Stomach smooth muscle (tissue), 2 donors: ENCODE results near the gene CDH5.
"Not testable (repeated sequence)": the region's sequence is repeated elsewhere in the genome, so short reads cannot be mapped to it uniquely, and the experiment has no call there.

Experiments
- H3K27ac ChIP-seq: one replicate; pipeline ENCODE4 v1.7.0; 2013; ENCODE audit warnings: mild to moderate bottlenecking, low read length, inconsistent platforms
- H3K27me3 ChIP-seq, 2 donors: one replicate each; pipeline ENCODE4 v1.7.0; 2013; ENCODE audit warnings: low read length in 2 of 2; ENCODE audit not compliant: insufficient read depth in 2 of 2, control insufficient read depth in 1 of 2
- H3K36me3 ChIP-seq, 2 donors: one replicate each; pipeline ENCODE4 v1.7.0; 2013; ENCODE audit warnings: low read length in 2 of 2; ENCODE audit not compliant: control insufficient read depth in 2 of 2, insufficient read depth in 2 of 2
- H3K4me1 ChIP-seq: one replicate; pipeline ENCODE4 v1.7.0; 2013; ENCODE audit warnings: low read length; ENCODE audit not compliant: control insufficient read depth, insufficient read depth
- H3K4me3 ChIP-seq, 2 donors: one replicate each; pipeline ENCODE4 v1.7.0; 2013; ENCODE audit warnings: low read length in 2 of 2
- H3K9ac ChIP-seq, 2 donors: one replicate each; pipeline ENCODE4 v1.7.0; 2013; ENCODE audit warnings: low read length in 2 of 2, mild to moderate bottlenecking in 1 of 2
- H3K9me3 ChIP-seq, 2 donors: one replicate each; pipeline ENCODE4 v1.7.0; 2013; ENCODE audit warnings: low read length in 2 of 2; ENCODE audit not compliant: control insufficient read depth in 2 of 2
- donor health status: healthy.
- donor health status: Pancreatic carcinoma.

The CDH5 gene

DNA sequence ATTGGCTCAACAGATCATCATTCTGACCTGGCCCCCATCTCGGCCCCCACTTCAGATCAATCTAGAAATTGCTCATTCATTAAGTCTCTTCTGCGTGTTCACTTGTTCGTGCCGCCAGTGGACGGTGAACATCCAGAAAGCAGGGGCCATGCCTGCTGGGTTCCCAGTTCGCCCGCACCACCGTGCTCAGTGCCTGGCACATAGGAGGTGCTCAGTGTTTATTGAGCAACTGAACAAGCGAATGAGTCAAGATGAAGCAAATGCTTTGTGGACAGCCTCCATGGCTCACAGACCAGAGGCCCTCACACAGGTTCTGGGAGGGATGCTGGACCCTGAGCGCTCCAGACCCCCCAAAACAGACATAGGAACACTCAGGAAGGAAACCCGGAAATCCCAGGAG is 74.5 kb downstream of the CDH5 start:
- Histone ChIP-seq H3K27ac (no peak overlapping the region), H3K36me3 (no peaks in the 10 kb centered on the region), H3K4me3 (no peak overlapping the region), H3K27me3 (peaks cover 2 to 9% of the 10 kb centered on the region in 2 donors), H3K9me3 (no peaks in the 10 kb centered on the region), H3K9ac (no peak overlapping the region), H3K4me1 (no peaks in the 10 kb centered on the region)

DNA sequence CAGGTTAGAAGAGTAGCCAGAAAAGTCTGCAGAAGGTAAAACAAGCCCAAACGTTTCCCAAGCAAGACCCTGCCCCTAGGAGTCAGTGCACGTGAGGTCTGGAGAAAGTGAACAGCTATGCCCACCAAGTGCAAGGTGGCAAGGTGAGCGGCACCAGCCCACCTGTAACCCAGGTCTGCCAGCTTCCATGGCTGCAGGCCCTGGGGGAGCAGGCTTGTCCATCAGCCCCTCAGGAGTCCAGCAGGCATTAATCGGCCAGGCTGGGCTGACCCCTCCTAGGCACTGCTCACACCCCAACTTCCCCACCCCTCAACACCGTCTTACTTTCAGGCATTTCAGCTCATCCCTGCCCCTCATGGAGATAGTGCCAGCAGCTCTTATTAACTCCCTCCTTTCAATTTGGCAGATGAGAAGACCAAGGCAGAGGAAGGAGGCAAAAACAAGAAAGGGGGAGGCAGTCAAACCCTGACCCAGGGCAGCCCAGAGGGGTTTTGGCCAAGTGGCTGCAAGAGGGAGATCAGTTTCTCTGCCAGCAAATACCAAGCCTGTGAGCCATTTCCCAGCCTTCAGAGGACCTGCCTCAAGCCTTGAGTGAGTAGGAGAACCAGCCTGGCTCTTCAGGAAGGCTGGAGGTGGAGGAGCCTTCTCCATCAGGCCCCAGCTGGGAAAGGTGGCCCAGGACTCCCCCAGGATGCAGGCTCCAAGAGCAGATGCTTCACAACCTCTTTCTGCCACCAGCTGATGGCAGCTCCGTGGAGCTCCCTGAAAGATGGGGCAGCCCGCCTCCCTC is 75.3 kb downstream of the CDH5 start:
- Histone ChIP-seq H3K36me3 (no peaks in the 10 kb centered on the region), H3K9me3 (no peaks in the 10 kb centered on the region), H3K9ac (no peak overlapping the region), H3K4me1 (no peaks in the 10 kb centered on the region), H3K4me3 (no peak overlapping the region), H3K27me3 (peaks cover 2 to 9% of the 10 kb centered on the region in 2 donors), H3K27ac (no peak overlapping the region)

DNA sequence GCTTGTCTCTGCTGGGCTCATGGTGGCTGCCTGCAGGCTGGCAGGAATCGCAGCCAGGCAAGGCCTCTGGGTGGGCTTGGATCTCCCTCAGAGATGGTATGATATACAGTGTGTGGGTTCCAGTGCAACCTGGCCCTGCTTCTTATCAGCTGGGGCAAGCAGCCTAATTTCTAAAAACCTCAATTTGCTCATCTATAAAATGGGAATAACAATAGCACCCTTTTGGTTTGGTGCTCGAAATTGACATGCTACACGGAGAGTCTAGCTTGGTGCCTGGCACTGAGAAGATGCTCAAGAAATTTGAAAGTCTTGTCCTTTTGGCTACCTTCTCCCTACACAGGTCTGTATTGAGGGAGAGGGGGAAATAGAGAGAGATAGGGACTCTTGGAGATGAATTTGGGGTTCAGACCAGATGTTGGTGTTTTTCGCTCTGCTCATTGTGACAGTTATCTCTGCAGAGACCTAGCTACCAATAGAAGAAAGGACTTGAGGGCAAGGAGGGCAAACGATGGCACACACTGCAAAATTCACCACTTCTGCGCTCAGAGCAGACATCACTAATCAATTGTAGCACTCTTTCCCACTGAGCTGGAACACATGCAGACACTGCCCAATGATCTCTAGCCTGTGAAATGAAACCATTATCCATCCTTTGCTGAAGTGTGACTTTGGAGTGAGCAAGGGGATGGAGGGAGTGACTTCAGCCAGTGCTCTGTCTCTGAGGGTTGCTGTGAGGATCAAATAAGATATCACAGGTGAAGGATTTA is 76.2 kb downstream of the CDH5 start:
- Histone ChIP-seq H3K9ac (no peak overlapping the region), H3K9me3 (no peaks in the 10 kb centered on the region), H3K36me3 (no peaks in the 10 kb centered on the region), H3K4me3 (no peak overlapping the region), H3K27ac (no peak overlapping the region), H3K4me1 (no peaks in the 10 kb centered on the region), H3K27me3 (peaks cover 2 to 9% of the 10 kb centered on the region in 2 donors)

DNA sequence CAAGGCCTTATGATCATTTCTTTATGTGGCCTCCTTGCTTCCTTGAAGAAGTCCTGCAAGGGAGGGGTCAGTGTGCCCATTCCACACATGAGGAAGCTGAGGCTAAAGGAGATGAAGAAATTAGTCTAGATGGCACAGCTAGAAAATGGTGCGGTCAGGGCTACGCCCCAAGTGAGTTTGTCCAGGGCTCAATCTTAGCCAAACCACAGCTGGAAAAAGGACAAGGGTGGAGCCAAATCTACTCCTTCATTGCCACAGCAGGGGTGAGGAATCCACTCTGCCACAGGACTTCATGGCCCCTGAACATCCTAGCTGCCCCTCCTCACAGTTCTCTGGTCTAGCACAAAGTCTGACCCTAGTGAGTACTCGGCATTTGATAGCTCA is 76.8 kb downstream of the CDH5 start:
- no peaks in the 10 kb centered on the region for H3K36me3 ChIP-seq
- peaks cover 2 to 9% of the 10 kb centered on the region in 2 donors for H3K27me3 ChIP-seq
- no peak overlapping the region for H3K27ac ChIP-seq
- no peaks in the 10 kb centered on the region for H3K9me3 ChIP-seq
- no peaks in the 10 kb centered on the region for H3K4me1 ChIP-seq
- H3K4me3 ChIP-seq, result no peak overlapping the region
- no peak overlapping the region for H3K9ac ChIP-seq

DNA sequence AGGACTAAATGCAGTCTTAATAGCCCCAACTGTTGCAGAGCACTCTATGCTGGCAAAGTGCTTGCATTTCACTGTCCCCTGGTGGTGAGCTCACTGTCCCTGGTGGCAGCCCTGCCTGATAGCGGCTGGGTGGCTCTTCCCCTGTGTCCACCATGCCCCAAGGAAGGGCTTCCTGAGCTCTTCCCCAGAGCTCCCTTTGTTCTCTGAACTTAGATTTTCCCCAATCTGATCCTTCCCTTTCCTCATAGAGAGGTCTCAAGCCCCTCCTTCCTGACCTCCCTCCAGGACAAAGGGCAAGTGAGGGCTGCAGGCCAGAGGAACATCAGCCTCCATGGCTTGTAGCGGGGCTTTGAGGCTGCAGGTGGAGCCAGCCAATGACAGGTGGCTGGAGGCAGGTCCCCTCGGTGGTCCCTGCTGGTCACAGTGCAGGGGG is 77.6 kb downstream of the CDH5 start:
- peaks cover 2 to 9% of the 10 kb centered on the region in 2 donors for H3K27me3 ChIP-seq
- H3K36me3 ChIP-seq, result no peaks in the 10 kb centered on the region
- no peak overlapping the region for H3K9ac ChIP-seq
- no peak overlapping the region for H3K4me3 ChIP-seq
- H3K9me3 ChIP-seq, result no peaks in the 10 kb centered on the region
- H3K27ac ChIP-seq, result no peak overlapping the region
- no peaks in the 10 kb centered on the region for H3K4me1 ChIP-seq

DNA sequence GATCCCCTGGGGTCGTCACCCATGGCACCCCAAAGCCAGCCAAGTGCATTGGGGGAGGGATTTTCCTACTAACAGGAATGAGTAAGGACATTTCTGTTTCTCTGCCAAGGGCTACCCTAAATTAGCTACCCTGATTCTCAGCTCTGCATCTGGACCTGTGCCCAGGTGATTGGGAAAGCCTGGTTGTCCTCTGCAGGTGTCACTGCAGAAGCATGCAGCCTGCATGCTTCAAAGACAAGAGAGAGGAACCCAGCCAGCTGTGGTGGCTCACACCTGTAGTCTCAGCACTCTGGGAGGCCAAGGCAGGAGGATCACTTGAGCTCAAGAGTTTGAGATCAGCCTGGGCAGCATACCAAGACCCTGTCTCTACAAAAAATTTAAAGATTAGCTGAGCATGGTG is 80.2 kb downstream of the CDH5 start:
- Histone ChIP-seq H3K4me1 (no peaks in the 10 kb centered on the region), H3K4me3 (no peak overlapping the region), H3K27ac (no peak overlapping the region), H3K27me3 (peaks cover 0 to 6% of the 10 kb centered on the region in 2 donors), H3K9me3 (no peaks in the 10 kb centered on the region), H3K36me3 (no peaks in the 10 kb centered on the region), H3K9ac (no peak overlapping the region)

DNA sequence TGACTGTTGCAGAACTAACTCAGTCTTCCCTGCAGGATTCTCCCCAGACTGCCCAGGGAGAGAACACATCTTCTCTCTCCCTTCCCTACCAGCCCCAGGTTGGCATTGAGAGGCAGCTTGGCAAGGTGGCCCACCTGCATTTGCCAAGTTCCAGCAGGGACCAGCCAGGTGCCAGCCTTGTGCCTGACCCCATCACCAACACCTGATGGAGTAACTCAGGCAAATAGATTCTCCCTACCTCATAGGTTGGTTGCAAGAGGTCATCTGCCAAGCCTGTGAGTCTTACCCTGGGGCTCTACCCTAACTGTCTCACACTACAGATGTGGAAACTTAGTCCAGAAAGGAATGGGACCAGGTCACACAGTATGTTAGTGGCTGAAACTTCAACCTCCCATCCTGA is 81.0 kb downstream of the CDH5 start:
- Histone ChIP-seq H3K4me1 (no peaks in the 10 kb centered on the region), H3K27ac (no peak overlapping the region), H3K4me3 (no peak overlapping the region), H3K27me3 (peaks cover 0 to 6% of the 10 kb centered on the region in 2 donors), H3K9ac (no peak overlapping the region), H3K36me3 (no peaks in the 10 kb centered on the region), H3K9me3 (no peaks in the 10 kb centered on the region)

DNA sequence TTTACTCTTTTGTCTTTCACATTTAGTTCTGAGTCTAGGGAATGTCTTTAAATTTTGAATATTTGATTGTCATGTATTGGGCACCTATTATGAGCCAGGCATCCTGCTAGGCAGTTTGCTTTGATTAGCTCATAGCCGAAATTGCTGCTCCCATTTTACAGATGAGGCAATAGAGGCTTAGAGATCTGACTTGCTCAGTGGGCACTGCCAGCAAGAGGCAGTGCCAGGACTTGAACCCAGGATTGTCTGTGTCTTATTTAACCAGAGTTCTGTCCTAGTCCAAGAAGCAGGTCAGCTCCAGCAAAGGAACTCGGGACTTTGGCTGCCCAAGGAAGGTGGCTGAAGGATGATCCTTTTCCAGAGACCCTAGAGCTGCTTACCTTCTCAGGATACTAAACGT is 85.1 kb downstream of the CDH5 start:
- no peak overlapping the region for H3K4me3 ChIP-seq
- no peak overlapping the region for H3K27ac ChIP-seq
- H3K4me1 ChIP-seq, result no peaks in the 10 kb centered on the region
- no peaks in the 10 kb centered on the region for H3K9me3 ChIP-seq
- no peaks in the 10 kb centered on the region for H3K27me3 ChIP-seq
- no peak overlapping the region for H3K9ac ChIP-seq
- H3K36me3 ChIP-seq, result no peaks in the 10 kb centered on the region

DNA sequence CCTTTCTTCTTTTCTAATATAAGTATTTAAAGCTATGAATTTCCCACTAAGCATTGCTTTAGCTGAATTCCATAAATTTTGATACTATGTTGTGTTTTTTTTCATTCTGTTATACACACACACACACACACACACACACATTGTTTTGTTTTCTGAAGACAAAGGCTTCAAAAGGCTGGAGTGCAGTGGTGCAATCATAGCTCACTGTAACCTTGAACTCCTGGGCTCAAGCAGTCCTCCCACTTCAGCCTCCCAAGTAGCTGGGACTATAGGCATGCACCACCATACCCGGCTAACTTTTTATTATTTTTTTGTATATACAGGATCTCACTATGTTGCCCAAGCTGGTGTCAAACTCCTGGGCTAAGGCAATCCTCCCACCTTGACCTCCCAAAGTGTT is 86.7 kb downstream of the CDH5 start:
- H3K36me3 ChIP-seq, H3K27ac ChIP-seq, H3K4me1 ChIP-seq, H3K9ac ChIP-seq, H3K4me3 ChIP-seq, H3K27me3 ChIP-seq, H3K9me3 ChIP-seq: not testable (repeated sequence)
